ENCODE results near the gene ANKRD11. TPM values are rescaled to one million over a fixed set of nuclear protein-coding genes. Genes with fewer than 3 reads are reported as not detected.

The ANKRD11 gene
- total and polyA plus RNA-seq, 7 experiments from 2014 or later: 8.7 to 254 (median 239) TPM

DNA sequence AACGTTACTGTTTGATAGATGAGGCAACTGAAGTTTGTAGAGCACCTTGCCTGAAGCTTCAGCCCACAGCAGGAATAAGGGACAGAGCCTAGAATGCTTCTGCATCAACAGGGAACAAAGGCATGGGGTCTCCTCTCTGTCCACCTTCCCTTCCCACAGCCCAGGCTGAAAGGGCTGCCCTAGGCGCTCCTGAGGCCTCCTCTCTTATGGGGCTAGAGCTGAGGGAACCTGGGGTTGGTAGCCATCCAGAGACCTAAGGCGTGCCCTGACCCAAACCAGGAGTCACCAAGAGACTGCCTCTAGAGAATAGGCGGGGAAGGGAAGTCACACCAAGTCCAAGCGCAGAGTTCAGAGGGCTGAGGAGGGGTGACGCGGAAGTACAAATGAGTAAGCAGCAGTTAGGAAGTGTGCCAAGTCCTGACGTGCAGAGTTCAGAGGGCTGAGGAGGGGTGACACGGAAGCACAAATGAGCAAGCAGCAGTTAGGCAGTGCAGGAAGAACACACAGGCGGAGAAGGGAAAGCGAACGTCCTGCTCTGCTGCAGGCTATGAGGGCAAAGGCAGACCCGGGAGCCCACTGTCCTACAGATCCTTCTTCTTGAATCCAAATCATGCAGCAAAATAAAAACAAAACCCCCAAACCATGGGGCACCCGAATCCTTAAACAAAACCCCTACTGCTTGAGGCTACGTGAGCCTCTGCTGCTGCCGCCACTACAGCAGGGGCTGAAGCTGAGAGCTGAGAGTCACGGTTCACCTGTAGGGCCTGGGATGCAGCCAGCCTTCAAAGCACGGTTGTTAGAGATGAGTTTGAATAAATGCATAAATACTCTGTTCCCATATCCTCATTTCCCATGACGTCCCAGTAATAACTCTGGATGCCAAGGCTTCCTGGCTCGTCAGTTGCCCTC, 15.1 kb upstream of the ANKRD11 start:
- H3K4me3 Mint-ChIP-seq: peak overlapping the region; percentile 80 to 94 (median 84)

DNA sequence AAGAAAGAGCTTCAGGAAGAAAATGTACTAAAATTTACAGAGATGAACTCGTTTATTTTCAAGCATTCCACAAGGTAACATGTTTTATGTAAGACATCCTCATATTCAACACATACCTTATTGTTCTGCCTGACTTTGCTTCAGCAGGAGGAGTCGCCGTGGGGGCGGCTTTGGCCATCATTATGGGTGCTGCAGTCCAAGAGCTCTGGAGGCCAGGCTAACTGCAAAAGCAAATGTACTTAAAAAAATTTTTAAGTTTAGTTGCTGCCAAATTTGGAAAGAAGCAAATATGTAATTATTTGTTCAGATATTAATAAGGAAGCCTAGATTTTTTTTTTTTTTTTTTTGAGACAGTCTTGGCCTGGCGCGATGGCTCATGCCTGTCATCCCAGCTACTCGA, 13.7 kb upstream of the ANKRD11 start:
- Mint-ChIP-seq H3K4me3 (no peak overlapping the region), H3K27me3 (no peaks in the 10 kb centered on the region), H3K27ac (peak overlapping the region in 7 of 9 donors; percentile 11 to 82 (median 52)), H3K9me3 (peaks cover 0 to 2% (median 0%) of the 10 kb centered on the region in 11 donors), H3K4me1 (peaks cover 11 to 29% (median 28%) of the 10 kb centered on the region in 7 donors), H3K36me3 (peaks cover 0 to 1% (median 0%) of the 10 kb centered on the region in 5 donors)
- intact Hi-C loops (cut with micrococcal nuclease): no loop called here
- no peak overlapping the region for H3K27ac ChIP-seq (ENCODE audit: low read depth, low read length)
- H3K4me1 ChIP-seq (ENCODE audit: control insufficient read depth in 2 of 2, insufficient read depth in 2 of 2, low read length in 2 of 2): peaks cover 27 to 29% of the 10 kb centered on the region in 2 donors
- H3K36me3 ChIP-seq (ENCODE audit: control insufficient read depth in 2 of 3, insufficient read depth in 3 of 3, low read length in 3 of 3): no peaks in the 10 kb centered on the region
- no peak overlapping the region for H3K4me3 ChIP-seq (ENCODE audit: low read length)
- CTCF ChIA-PET: interaction anchor here (1.0 kb wide), 1 partner anchor 10 kb away, joined by 3 read pairs; no protein-coding TSS in a partner anchor
- ATAC-seq (no peak), DNase-seq (no peak)
- H3K27me3 ChIP-seq (ENCODE audit: control insufficient read depth in 2 of 2, insufficient read depth in 2 of 2, low read length in 2 of 2): no peaks in the 10 kb centered on the region
- POLR2A ChIA-PET: interaction anchor here (0.6 to 1.3 kb wide), 4 partner anchors 12 to 88 kb away, joined by 3 to 4 read pairs (median 4); no protein-coding TSS in a partner anchor
- no peaks in the 10 kb centered on the region for H3K9me3 ChIP-seq (ENCODE audit: control insufficient read depth in 2 of 3, low read length in 3 of 3)

More for the DNA sequence above, 15.1 kb upstream of the ANKRD11 start:
- Histone ChIP-seq H3K27ac (ENCODE audit: low read depth, low read length) (peak overlapping the region; percentile 86), H3K36me3 (ENCODE audit: control insufficient read depth in 2 of 3, insufficient read depth in 3 of 3, low read length in 3 of 3) (peaks cover 0 to 3% (median 2%) of the 10 kb centered on the region in 3 experiments), H3K4me1 (ENCODE audit: control insufficient read depth in 2 of 2, insufficient read depth in 2 of 2, low read length in 2 of 2) (peaks cover 30 to 33% of the 10 kb centered on the region in 2 donors), H3K9me3 (ENCODE audit: control insufficient read depth in 2 of 3, low read length in 3 of 3) (no peaks in the 10 kb centered on the region), H3K4me3 (ENCODE audit: low read length) (peak overlapping the region; percentile 42), H3K27me3 (ENCODE audit: control insufficient read depth in 2 of 2, insufficient read depth in 2 of 2, low read length in 2 of 2) (no peaks in the 10 kb centered on the region)
- Mint-ChIP-seq H3K4me1 (peaks cover 14 to 43% (median 31%) of the 10 kb centered on the region in 7 donors), H3K36me3 (no peaks in the 10 kb centered on the region), H3K27me3 (no peaks in the 10 kb centered on the region), H3K9me3 (peaks cover 0 to 2% (median 0%) of the 10 kb centered on the region in 11 donors), H3K27ac (peak overlapping the region; percentile 85 to 96 (median 93))
- ATAC-seq: peak; percentile 77
- DNase-seq: peak; percentile 68 to 94 (median 90)
- CTCF ChIA-PET: interaction anchor here (0.5 kb wide), 1 partner anchor 145 kb away, joined by 3 read pairs; no protein-coding TSS in a partner anchor
- intact Hi-C loops (cut with micrococcal nuclease): loop anchor here (1.0 to 5.0 kb wide), 11 partner anchors 15 to 693 kb away; partner anchors contain the start of genes ANKRD11 (in 1 of the 2), APRT (in 1 of the 2), CHMP1A (in 1 of the 2) and GALNS (in 1 of the 2)
- POLR2A ChIA-PET: interaction anchor here (0.5 to 5.2 kb wide), 9 partner anchors 15 to 264 kb away, joined by 3 to 68 read pairs (median 3); partner anchors contain the start of gene ANKRD11

DNA sequence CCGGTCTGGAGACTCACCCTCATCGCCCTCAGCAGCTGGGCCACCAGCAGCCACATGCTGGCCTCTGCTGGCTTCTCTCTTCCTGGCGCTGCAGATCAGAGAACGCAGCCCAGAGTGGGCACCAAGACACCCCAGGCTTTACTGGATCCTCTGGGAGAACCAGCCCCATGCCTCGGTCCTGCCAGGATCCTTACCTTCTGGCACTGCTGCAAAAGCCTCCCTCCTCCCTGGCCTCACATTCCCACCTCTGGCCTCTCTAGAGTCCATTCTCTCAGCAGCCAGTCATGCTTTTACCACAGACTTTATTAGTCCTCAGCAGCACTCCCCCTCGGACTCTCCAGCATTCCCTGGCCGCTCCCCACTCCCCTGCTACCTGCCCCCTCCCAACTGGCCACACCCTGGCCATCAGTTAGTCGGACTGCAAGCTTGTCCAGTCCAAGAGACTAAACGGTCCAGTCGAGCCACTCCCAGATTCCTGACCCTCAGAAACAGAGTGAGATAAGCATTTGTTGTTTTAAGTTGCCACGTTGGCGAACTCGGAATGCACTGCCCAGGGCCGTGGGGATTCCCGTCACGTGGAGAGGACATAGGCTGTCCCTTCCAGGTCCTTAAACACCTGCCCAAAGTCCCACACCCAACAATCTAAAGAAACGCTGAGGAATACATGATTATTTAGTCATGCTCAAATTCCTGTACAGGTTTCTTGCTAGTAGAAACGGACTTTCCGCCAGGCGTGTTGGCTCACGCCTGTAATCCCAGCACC, 11.9 kb upstream of the ANKRD11 start:
- Mint-ChIP-seq H3K27ac (peak overlapping the region in 4 of 9 donors; percentile 25 to 70 (median 58)), H3K4me3 (no peak overlapping the region), H3K36me3 (peaks cover 0 to 1% (median 0%) of the 10 kb centered on the region in 5 donors), H3K4me1 (peaks cover 13 to 24% (median 23%) of the 10 kb centered on the region in 7 donors), H3K9me3 (no peaks in the 10 kb centered on the region), H3K27me3 (no peaks in the 10 kb centered on the region)
- ATAC-seq (no peak), DNase-seq (no peak)
- Histone ChIP-seq H3K27ac (ENCODE audit: low read depth, low read length) (no peak overlapping the region), H3K27me3 (ENCODE audit: control insufficient read depth in 2 of 2, insufficient read depth in 2 of 2, low read length in 2 of 2) (no peaks in the 10 kb centered on the region), H3K4me1 (ENCODE audit: control insufficient read depth in 2 of 2, insufficient read depth in 2 of 2, low read length in 2 of 2) (peaks cover 20 to 24% of the 10 kb centered on the region in 2 donors), H3K9me3 (ENCODE audit: control insufficient read depth in 2 of 3, low read length in 3 of 3) (no peaks in the 10 kb centered on the region), H3K36me3 (ENCODE audit: control insufficient read depth in 2 of 3, insufficient read depth in 3 of 3, low read length in 3 of 3) (peaks cover 0 to 3% (median 0%) of the 10 kb centered on the region in 3 experiments), H3K4me3 (ENCODE audit: low read length) (no peak overlapping the region)
- CTCF ChIA-PET: interaction anchor here (0.7 kb wide), 1 partner anchor 18 kb away, joined by 3 read pairs; no protein-coding TSS in a partner anchor
- intact Hi-C loops (cut with micrococcal nuclease): no loop called here
- POLR2A ChIA-PET: interaction anchor here (1.1 kb wide), 1 partner anchor 28 kb away, joined by 4 read pairs; no protein-coding TSS in a partner anchor

DNA sequence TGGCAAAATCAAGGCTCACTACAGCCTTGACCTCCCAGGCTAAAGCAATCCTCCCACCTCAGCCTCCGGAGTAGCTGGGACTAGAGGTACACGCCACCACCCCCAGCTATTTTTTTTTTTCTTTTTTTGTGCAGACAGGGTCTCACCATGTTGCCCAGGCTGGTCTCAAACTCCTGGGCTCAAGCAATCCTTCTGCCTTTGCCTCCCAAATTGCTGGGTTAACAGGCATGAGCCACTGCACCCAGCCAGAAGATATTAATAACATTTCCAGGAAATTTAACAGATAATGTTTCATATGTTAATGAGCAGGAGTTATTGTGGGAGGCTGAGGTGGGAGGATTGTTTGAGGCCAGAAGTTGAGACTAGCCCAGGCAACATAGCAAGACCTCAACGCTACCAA, 9.4 kb upstream of the ANKRD11 start:
- Mint-ChIP-seq H3K27ac (peak overlapping the region in 1 of 9 donors; percentile 37), H3K36me3 (peaks cover 0 to 1% (median 0%) of the 10 kb centered on the region in 5 donors), H3K4me3 (no peak overlapping the region), H3K4me1 (peaks cover 0 to 5% (median 2%) of the 10 kb centered on the region in 7 donors), H3K27me3 (no peaks in the 10 kb centered on the region), H3K9me3 (no peaks in the 10 kb centered on the region)
- Histone ChIP-seq H3K9me3 (ENCODE audit: control insufficient read depth in 2 of 3, low read length in 3 of 3) (no peaks in the 10 kb centered on the region), H3K36me3 (ENCODE audit: control insufficient read depth in 2 of 3, insufficient read depth in 3 of 3, low read length in 3 of 3) (peaks cover 0 to 3% (median 0%) of the 10 kb centered on the region in 3 experiments), H3K27me3 (ENCODE audit: control insufficient read depth in 2 of 2, insufficient read depth in 2 of 2, low read length in 2 of 2) (no peaks in the 10 kb centered on the region), H3K4me1 (ENCODE audit: control insufficient read depth in 2 of 2, insufficient read depth in 2 of 2, low read length in 2 of 2) (no peaks in the 10 kb centered on the region), H3K27ac (ENCODE audit: low read depth, low read length) (no peak overlapping the region), H3K4me3 (ENCODE audit: low read length) (no peak overlapping the region)
- CTCF ChIA-PET: no interaction called here
- POLR2A ChIA-PET: interaction anchor here (0.6 to 0.9 kb wide), 3 partner anchors 14 to 161 kb away, joined by 3 to 6 read pairs (median 3); no protein-coding TSS in a partner anchor
- intact Hi-C loops (cut with micrococcal nuclease): loop anchor here in 1 of 2 donors (10.0 kb wide), 1 partner anchor 1045 kb away; the partner anchor contains the start of gene ZFPM1
- no peak for ATAC-seq
- DNase-seq: no peak

DNA sequence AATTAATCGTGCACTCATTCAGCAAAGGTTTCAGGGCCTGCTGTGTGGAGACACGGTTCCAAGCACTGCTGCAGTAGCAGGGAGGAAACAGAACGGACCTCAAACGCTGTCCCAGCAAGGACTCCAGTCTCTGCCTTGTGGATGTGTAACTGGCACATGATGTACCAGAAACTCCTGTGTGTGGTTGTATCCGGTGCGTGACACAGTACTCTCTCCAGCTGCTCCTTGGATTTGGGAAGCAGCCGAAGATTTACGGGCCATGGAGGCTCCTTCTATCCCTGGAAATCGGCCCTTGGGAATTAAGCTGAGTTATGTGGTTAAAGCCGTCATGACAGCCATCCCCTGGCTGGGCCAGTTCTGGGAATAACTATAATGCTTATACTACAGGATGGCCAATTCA, 8.5 kb upstream of the ANKRD11 start:
- H3K4me1 Mint-ChIP-seq: peaks cover under 1 to 10% (median 4%) of the 10 kb centered on the region in 7 donors
- H3K27me3 Mint-ChIP-seq: no peaks in the 10 kb centered on the region
- H3K4me3 Mint-ChIP-seq: no peak overlapping the region
- H3K27ac Mint-ChIP-seq: no peak overlapping the region
- ATAC-seq: no peak
- ChIA-PET POLR2A (interaction anchor here (0.8 to 0.9 kb wide), 2 partner anchors 9 to 43 kb away, joined by 3 read pairs; no protein-coding TSS in a partner anchor), CTCF (no interaction called here)
- no peaks in the 10 kb centered on the region for H3K9me3 ChIP-seq (ENCODE audit: control insufficient read depth in 2 of 3, low read length in 3 of 3)
- no peak overlapping the region for H3K27ac ChIP-seq (ENCODE audit: low read depth, low read length)
- H3K36me3 ChIP-seq (ENCODE audit: control insufficient read depth in 2 of 3, insufficient read depth in 3 of 3, low read length in 3 of 3): peaks cover 0 to 3% (median 0%) of the 10 kb centered on the region in 3 experiments
- H3K9me3 Mint-ChIP-seq: no peaks in the 10 kb centered on the region
- intact Hi-C loops (cut with micrococcal nuclease): loop anchor here in 1 of 2 donors (10.0 kb wide), 1 partner anchor 1044 kb away; the partner anchor contains the start of gene ZFPM1
- H3K4me1 ChIP-seq (ENCODE audit: control insufficient read depth in 2 of 2, insufficient read depth in 2 of 2, low read length in 2 of 2): no peaks in the 10 kb centered on the region
- peaks cover 0 to 1% (median 0%) of the 10 kb centered on the region in 5 donors for H3K36me3 Mint-ChIP-seq
- no peak overlapping the region for H3K4me3 ChIP-seq (ENCODE audit: low read length)
- DNase-seq: no peak
- H3K27me3 ChIP-seq (ENCODE audit: control insufficient read depth in 2 of 2, insufficient read depth in 2 of 2, low read length in 2 of 2): no peaks in the 10 kb centered on the region

Measured in naive thymus-derived CD4-positive, alpha-beta T cell (primary cell).